A673 (cell line): ENCODE measurements around the gene SLC30A2.

Experiments
- CTCF ChIP-seq: fragments of 300-800, 200-600 bp; sonication (generic); conservative IDR thresholded peaks from 2 replicates; pipeline ENCODE4 v1.5.1; 2017; ENCODE audit warnings: low read depth, mild to moderate bottlenecking, antibody characterized with exemption, low read length, moderate library complexity, mixed read lengths
- EZH2 ChIP-seq: fragments of 200-600 bp; sonication (generic); IDR thresholded peaks from 2 replicates; pipeline ENCODE4 v1.6.1; 2017; ENCODE audit warnings: borderline replicate concordance, low read depth, mild to moderate bottlenecking, mixed read lengths, antibody characterized with exemption, low read length; ENCODE audit not compliant: poor library complexity, severe bottlenecking

DNA sequence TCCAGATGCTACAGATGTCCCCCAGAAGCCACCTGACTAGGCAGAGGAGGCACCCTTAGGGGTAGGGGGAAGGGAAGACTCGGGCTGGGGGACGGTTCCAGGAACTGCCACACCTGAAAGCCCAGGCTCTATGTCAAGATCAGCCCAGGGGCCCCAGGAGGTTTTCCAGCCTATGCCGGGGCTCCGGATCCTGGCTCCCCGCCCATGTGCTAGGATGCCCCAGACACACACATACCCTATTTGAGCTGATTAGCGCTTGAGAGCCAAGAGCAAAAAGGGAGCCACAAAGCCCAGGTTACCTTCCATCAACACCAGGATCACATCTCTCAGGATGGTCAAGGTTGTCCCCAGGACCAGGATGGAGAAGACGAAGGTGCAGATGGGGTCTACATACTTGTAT is 4.5 kb downstream of the SLC30A2 start:
- no peak for TF ChIP-seq CTCF
- no peak for TF ChIP-seq EZH2
